GM18526 (cell line): ENCODE results near the gene XRCC4.

Source experiments
- POLR2A ChIP-seq: IDR thresholded peaks from 3 replicates; pipeline ENCODE4 v1.6.1; 2011; ENCODE audit not compliant: insufficient read length; ENCODE audit errors: extremely low read depth

Gene XRCC4

DNA sequence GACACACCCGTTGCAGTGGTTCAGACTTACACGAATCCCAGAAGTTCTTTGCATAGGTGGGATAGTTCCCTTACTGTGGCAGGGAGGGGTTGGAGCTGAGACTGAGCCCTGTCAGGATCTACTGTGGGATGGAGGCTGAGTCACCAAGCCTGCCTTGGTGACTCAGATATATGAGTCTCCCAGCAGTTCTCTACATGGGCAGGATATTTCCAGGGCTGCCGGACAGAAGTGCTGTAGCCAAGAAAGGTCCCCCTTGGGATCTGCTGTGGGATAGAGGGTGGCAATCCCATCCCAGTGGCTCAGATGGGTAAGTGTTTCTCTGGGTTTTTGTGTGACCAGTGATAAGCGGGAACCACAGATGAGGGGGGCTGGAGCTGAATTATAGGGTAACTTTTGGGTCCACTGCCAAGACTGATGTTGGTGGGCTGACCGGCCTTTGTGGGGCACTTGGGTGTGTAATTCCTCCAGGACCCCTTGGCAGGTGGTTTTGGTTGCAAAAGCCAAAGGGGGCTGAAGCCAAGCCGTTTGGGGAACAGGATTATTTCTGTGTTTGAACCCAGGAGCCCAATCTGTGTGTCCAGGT lies 18.7 kb downstream of the XRCC4 start:
- no peak for TF ChIP-seq POLR2A

- no peak for TF ChIP-seq POLR2A
Measured at GRCh38 chr5:83096660-83097339, 19.5 kb downstream of the XRCC4 start.

GRCh38 chr5:83097689-83098231 lies 20.4 kb downstream of the XRCC4 start:
- TF ChIP-seq POLR2A = no peak

- TF ChIP-seq POLR2A = no peak
Measured at GRCh38 chr5:83099001-83099400, 21.7 kb downstream of the XRCC4 start.

- no peak for TF ChIP-seq POLR2A
Measured at GRCh38 chr5:83099445-83099844, 22.1 kb downstream of the XRCC4 start.

DNA sequence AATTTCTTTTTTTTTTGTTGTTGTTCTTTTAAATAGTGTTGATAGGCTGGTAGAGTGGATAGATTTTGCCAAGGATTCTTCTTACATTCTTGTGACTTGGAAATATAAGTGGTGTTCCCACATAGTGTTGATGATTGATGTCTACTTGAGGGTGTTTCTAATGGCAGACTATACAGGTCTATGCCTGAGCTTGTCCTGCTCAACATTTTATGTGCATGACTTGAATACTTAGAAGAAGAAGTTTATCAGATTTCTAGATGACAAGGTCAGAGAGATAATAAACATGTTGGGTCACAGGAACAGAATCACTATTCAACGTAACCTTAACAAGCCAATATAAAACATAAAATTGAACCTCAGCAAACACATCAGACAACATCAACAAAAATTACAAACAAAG lies 24.2 kb downstream of the XRCC4 start:
- no peak for TF ChIP-seq POLR2A

DNA sequence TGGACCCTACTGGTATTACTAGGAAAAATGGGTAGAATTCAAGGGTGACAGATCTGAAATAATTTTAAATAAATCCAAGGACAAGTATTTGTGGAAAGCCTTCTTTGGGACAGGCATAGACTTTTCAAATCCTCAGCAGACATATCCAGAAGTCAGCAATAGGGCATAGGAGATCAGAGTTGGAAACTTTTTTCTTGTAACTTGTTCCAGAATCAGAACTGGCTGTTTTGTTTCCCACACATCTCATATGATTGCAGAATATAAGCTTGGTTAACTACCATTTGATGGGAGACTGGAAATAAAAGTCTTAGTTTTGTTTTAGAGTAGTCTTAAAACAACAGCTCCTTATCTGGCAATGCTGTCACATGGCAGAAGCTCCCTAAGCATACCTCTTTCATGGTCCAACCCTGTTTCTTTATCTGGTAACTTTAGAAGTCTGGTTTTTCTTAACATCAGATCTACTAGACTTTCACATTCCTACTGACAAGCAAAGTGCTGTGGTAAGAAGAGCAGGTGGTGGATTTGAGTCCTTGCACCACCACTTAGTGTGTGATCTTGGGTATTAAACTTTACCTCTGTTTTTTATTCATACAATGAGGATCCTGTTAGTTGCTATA lies 25.1 kb downstream of the XRCC4 start:
- no peak for TF ChIP-seq POLR2A

GRCh38 chr5:83104021-83104420 lies 26.7 kb downstream of the XRCC4 start:
- no peak for TF ChIP-seq POLR2A

DNA sequence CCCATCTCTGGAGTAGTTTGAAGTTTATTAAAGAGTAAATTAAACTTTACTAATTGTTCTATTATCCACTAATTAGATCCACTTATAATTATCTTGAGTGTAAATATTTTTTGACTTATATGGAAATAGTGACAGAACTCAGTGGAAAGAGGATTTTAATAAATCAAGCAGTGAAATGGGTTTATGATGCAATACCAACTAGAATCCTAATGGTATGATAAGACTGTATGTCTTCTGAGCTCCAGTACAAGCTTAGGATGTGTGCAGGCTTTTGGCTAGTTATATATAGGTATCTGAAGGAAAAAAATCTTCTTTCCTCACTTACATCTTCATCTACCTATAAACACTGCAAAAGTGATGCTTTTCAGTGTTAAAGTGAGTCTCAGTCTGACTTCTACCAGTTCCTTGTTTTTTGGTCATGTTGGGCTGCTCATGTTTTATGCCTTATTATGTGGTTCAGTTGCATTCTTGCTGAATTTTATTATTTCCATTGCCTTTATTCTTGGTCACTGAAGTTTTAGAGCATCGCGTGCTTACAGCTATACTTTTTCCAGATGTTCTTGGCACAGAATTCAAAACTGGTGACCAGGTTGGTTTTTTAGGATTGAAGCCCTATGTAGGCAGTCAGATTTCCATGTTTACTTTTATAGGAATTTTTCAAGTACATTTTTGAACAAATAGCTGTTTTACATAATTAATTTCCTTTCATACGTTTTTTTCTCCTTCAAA lies 30.5 kb downstream of the XRCC4 start:
- TF ChIP-seq POLR2A = no peak

DNA sequence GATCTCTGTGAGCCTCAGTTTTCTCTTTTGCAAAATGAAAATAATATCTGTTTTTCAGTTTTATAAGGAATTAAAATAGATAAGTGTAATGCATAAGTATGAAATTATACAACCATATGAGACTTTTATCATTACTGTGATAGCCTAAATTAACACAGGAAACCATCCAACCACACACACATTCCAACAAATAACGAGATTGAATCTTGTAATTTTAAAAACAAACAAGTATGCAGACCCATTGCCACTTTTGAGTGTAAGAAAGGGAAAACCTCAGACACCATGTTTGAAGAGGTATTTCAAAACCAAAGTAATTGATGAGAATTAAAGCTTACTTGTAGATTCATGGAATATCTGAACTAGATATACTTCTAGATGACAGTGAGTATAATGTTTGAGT lies 32.0 kb downstream of the XRCC4 start:
- TF ChIP-seq POLR2A = no peak

GRCh38 chr5:83115816-83116215 lies 38.5 kb downstream of the XRCC4 start:
- TF ChIP-seq POLR2A = no peak

DNA sequence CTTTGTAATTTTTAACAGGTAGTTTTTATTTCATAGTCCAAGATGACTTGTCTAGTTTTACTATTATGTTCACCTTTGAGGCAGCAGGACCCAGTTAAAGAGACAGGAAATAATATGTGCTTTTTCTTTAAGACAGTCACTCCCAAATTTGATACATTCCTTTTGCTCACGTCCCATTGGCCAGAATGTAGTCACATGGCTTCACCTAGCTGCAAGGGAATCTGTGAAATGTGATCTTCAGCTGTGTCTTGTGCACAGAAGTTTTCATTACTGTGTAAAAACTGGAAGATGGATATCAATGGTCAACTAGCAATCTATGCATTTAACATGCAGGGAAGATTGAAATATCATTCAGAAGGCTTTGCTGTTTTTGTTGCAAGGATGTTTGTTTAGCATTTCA lies 41.1 kb downstream of the XRCC4 start:
- TF ChIP-seq POLR2A = no peak

GRCh38 chr5:83118976-83119375 lies 41.6 kb downstream of the XRCC4 start:
- no peak for TF ChIP-seq POLR2A

DNA sequence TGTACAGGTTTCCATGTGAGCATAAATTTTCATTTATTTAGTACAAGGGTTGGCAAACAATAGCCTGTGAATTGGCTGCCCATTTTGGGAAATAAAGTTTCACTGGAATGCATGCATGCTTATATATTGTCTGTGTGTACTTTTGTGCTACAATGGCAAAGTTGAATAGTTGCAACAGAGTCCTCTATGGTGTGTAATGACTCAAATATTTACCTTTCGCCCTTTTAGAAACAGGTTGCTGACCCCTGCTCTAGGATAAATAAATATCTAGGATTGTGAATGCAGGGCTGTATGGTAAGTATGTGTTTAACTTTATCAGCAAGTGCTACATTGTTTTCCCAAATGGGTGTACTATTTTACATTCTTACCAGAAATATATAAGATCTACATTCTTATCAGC lies 47.2 kb downstream of the XRCC4 start:
- no peak for TF ChIP-seq POLR2A

DNA sequence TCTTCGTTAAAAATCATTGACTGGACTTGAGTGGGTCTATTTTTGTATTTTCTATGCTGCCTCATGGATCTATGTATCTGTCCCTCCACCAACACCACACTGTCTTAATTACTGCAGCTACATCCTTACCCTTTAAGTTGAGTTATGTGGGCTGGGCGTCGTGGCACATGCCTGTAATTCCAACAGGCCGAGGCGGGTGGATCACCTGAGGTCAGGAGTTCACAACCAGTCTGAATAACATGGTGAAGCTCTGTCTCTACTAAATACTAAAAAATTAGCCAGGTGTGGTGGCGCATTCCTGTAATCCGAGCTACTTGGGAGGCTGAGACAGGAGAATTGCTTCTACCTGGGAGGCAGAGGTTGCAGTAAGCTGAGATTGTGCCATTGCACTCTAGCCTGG lies 48.2 kb downstream of the XRCC4 start:
- TF ChIP-seq POLR2A = no peak

- no peak for TF ChIP-seq POLR2A
Measured at GRCh38 chr5:83126501-83126900, 49.2 kb downstream of the XRCC4 start.
